Measurements from ENCODE around the gene PPP5C.
"Not testable (repeated sequence)": the region's sequence is repeated elsewhere in the genome, so short reads cannot be mapped to it uniquely, and the experiment has no call there.

PPP5C gene

GRCh38 chr19:46402725-46403124 is 55.8 kb downstream of the PPP5C start:
- DNase-seq (ENCODE audit: low read depth, low spot score) = no peak
- H3K27ac ChIP-seq = no peak overlapping the region

- no peak for DNase-seq (ENCODE audit: low read depth, low spot score)
- peak overlapping the region; percentile 13 for H3K27ac ChIP-seq
These were observed 57.3 kb downstream of the PPP5C start for GRCh38 chr19:46404055-46404752.

GRCh38 chr19:46404753-46405468 is 58.0 kb downstream of the PPP5C start:
- no peak for DNase-seq (ENCODE audit: low read depth, low spot score)

GRCh38 chr19:46406976-46407375 is 60.1 kb downstream of the PPP5C start:
- no peak for DNase-seq (ENCODE audit: low read depth, low spot score)

More at GRCh38 chr19:46404753-46405468, 58.0 kb downstream of the PPP5C start:
- H3K27ac ChIP-seq = no peak overlapping the region

GRCh38 chr19:46407856-46408663 is 61.2 kb downstream of the PPP5C start:
- H3K27ac ChIP-seq = no peak overlapping the region
- no peak for DNase-seq (ENCODE audit: low read depth, low spot score)

More at GRCh38 chr19:46406976-46407375, 60.1 kb downstream of the PPP5C start:
- no peak overlapping the region for H3K27ac ChIP-seq

GRCh38 chr19:46408664-46409039 is 61.8 kb downstream of the PPP5C start:
- no peak overlapping the region for H3K27ac ChIP-seq
- DNase-seq (ENCODE audit: low read depth, low spot score) = no peak

GRCh38 chr19:46409191-46409590 is 62.3 kb downstream of the PPP5C start:
- no peak for DNase-seq (ENCODE audit: low read depth, low spot score)
- no peak overlapping the region for H3K27ac ChIP-seq

- H3K27ac ChIP-seq = no peak overlapping the region
- DNase-seq (ENCODE audit: low read depth, low spot score) = no peak
These were observed 63.6 kb downstream of the PPP5C start for GRCh38 chr19:46410205-46411087.

- DNase-seq (ENCODE audit: low read depth, low spot score) = no peak
- no peak overlapping the region for H3K27ac ChIP-seq
These were observed 64.4 kb downstream of the PPP5C start for GRCh38 chr19:46411088-46411924.

- no peak for DNase-seq (ENCODE audit: low read depth, low spot score)
- H3K27ac ChIP-seq = no peak overlapping the region
These were observed 65.2 kb downstream of the PPP5C start for GRCh38 chr19:46411925-46412649.

- H3K27ac ChIP-seq = peak overlapping the region; percentile 37
These were observed 65.9 kb downstream of the PPP5C start for GRCh38 chr19:46412650-46413261.

GRCh38 chr19:46413262-46414031 is 66.6 kb downstream of the PPP5C start, which contains the start of gene CCDC8:
CCDC8 (minus strand) TSS chr19:46413564; CDS start chr19:46412810, 754 bp downstream.
- DNase-seq (ENCODE audit: low read depth, low spot score) = peak; percentile 22
- H3K27ac ChIP-seq = peak within 1 kb of the TSS; percentile 37

More at GRCh38 chr19:46412650-46413261, 65.9 kb downstream of the PPP5C start:
- no peak for DNase-seq (ENCODE audit: low read depth, low spot score)

GRCh38 chr19:46414899-46415298 is 68.0 kb downstream of the PPP5C start:
- H3K27ac ChIP-seq; DNase-seq (ENCODE audit: low read depth, low spot score): not testable (repeated sequence)

- not testable (repeated sequence) for H3K27ac ChIP-seq; DNase-seq (ENCODE audit: low read depth, low spot score)
These were observed 69.2 kb downstream of the PPP5C start for GRCh38 chr19:46415804-46416709.

GRCh38 chr19:46420056-46420455 is 73.2 kb downstream of the PPP5C start:
- no peak overlapping the region for H3K27ac ChIP-seq
- DNase-seq (ENCODE audit: low read depth, low spot score) = no peak

- H3K27ac ChIP-seq = no peak overlapping the region
- no peak for DNase-seq (ENCODE audit: low read depth, low spot score)
These were observed 75.5 kb downstream of the PPP5C start for GRCh38 chr19:46422344-46422743.
